K562 (cell line): ENCODE results near the gene KTN1. TPM values are rescaled to one million over a fixed set of nuclear protein-coding genes. Genes with fewer than 3 reads are reported as not detected.

Experiments used
- ATAC-seq: fragments of 200-7000 bp; cut with Tn5 transposase; 3 replicates; pipeline ENCODE4 v1.9.1; 2020; ENCODE audit warnings: moderate library complexity
- BruUV-seq: library from RNA; stranded (reverse); fragments of 400-500 nt; replicated peaks from 2 replicates; lab custom pipeline; 2021; lab: Mats Ljungman, UMichigan
- CTCF ChIA-PET: fragments of 300-600 bp; formaldehyde crosslinking; extraction: SDS; loops from one replicate; lab custom pipeline; 2021; ENCODE audit warnings: low intra/inter-chr PET ratio; lab: Yijun Ruan, JAX
- POLR2A ChIA-PET: fragments of 300-600, 350-650 bp; sonication (Branson Sonifier 250); formaldehyde crosslinking; extraction: SDS; loops from one replicate; lab custom pipeline; 2021; ENCODE audit warnings: antibody characterized with exemption, inconsistent platforms; lab: Yijun Ruan, JAX
- DNase-seq, 4 experiments: peaks; one replicate each; pipeline versions ENCODE4 v3.0.0 to v3.0.0-alpha.2; 2011 to 2018; ENCODE audit warnings: low spot score in 3 of 4, mixed read lengths in 3 of 4; ENCODE audit errors: extremely low read depth in 1 of 4
- FAIRE-seq: peaks from 2 replicates; lab custom pipeline; 2011; peaks lifted over from hg19 to GRCh38; lab: Jason Lieb, UNC
- H2AFZ ChIP-seq: 2 replicates; pipeline ENCODE4 v1.6.0; 2011; ENCODE audit warnings: low read depth, low read length, control low read depth, inconsistent platforms
- H3K27ac ChIP-seq: fragments of 200-600 bp; 3 replicates; pipeline ENCODE4 v1.8.0; 2011; ENCODE audit warnings: low read depth, mild to moderate bottlenecking, control low read depth, inconsistent platforms, low read length, moderate library complexity, mixed read lengths; ENCODE audit errors: extremely low read depth
- H3K27me3 ChIP-seq, 2 experiments: fragments of 300-600 bp in 1 of 2; 2 replicates in 1 of 2; 3 replicates in 1 of 2; pipeline versions ENCODE4 v1.6.0 to v1.8.0; 2011; ENCODE audit warnings: inconsistent platforms in 2 of 2, low read length in 2 of 2, mild to moderate bottlenecking in 1 of 2, mixed read lengths in 1 of 2, moderate library complexity in 1 of 2; ENCODE audit not compliant: control insufficient read depth in 2 of 2, insufficient read depth in 2 of 2
- H3K36me3 ChIP-seq: fragments of 300-600 bp; 3 replicates; pipeline ENCODE4 v1.8.0; 2011; ENCODE audit warnings: mild to moderate bottlenecking, low read length, inconsistent platforms; ENCODE audit not compliant: control insufficient read depth, insufficient read depth
- H3K4me1 ChIP-seq, 2 experiments: fragments of 200-600 bp in 1 of 2; replicated peaks in 1 of 2; 2 replicates in 1 of 2; 3 replicates in 1 of 2; pipeline versions ENCODE4 v1.5.1 to v1.8.0; 2011; ENCODE audit warnings: inconsistent platforms in 2 of 2, low read length in 2 of 2, mild to moderate bottlenecking in 1 of 2, mixed read lengths in 1 of 2, moderate library complexity in 1 of 2; ENCODE audit not compliant: control insufficient read depth in 2 of 2, insufficient read depth in 2 of 2
- H3K4me2 ChIP-seq: 2 replicates; pipeline ENCODE4 v1.6.1; 2011; ENCODE audit warnings: low read length, control low read depth, inconsistent platforms, mixed read lengths; ENCODE audit not compliant: insufficient read depth
- H3K4me3 ChIP-seq: fragments of 200-600 bp; sonication (generic), shearing (Covaris generic); 2 replicates; pipeline ENCODE4 v1.5.1; 2016; ENCODE audit warnings: control low read depth, inconsistent platforms
- H3K79me2 ChIP-seq: fragments of 200-600 bp; 3 replicates; pipeline ENCODE4 v1.8.0; 2011; ENCODE audit warnings: low read length, inconsistent platforms; ENCODE audit not compliant: control insufficient read depth, insufficient read depth
- H3K9ac ChIP-seq, 2 experiments: 2 replicates each; pipeline versions ENCODE4 v1.6.0 to v1.6.1; 2011; ENCODE audit warnings: low read depth in 2 of 2, low read length in 2 of 2, control low read depth in 1 of 2, inconsistent platforms in 1 of 2, mild to moderate bottlenecking in 1 of 2, mixed read lengths in 1 of 2; ENCODE audit not compliant: insufficient read depth in 1 of 2
- H3K9me1 ChIP-seq: one replicate; pipeline ENCODE4 v1.6.0; 2011; ENCODE audit warnings: inconsistent platforms, mild to moderate bottlenecking, low read length, moderate library complexity; ENCODE audit not compliant: control insufficient read depth, insufficient read depth
- H3K9me3 ChIP-seq: replicated peaks from 2 replicates; pipeline ENCODE4 v1.5.1; 2011; ENCODE audit warnings: low read depth, low read length, inconsistent platforms; ENCODE audit not compliant: control insufficient read depth, insufficient read depth
- H4K20me1 ChIP-seq: replicated peaks from 2 replicates; pipeline ENCODE4 v1.6.1; 2011; ENCODE audit warnings: low read length, inconsistent platforms, mixed read lengths; ENCODE audit not compliant: control insufficient read depth, insufficient read depth
- ARID2 ChIP-seq: fragments of 450-650 bp; IDR thresholded peaks from 2 replicates; pipeline ENCODE4 v1.6.1; 2017; ENCODE audit warnings: antibody characterized with exemption, mild to moderate bottlenecking
- KAT2B ChIP-seq: IDR thresholded peaks from one replicate; pipeline ENCODE4 v1.6.1; 2012; ENCODE audit warnings: low read depth, mild to moderate bottlenecking, control low read depth, inconsistent platforms, low read length, moderate library complexity
- KDM4B ChIP-seq, 2 experiments: fragments of 450-650 bp in 1 of 2; sonication (generic) in 1 of 2; IDR thresholded peaks; 2 replicates each; pipeline ENCODE4 v1.6.1; 2016 to 2017; ENCODE audit warnings: borderline replicate concordance in 2 of 2, antibody characterized with exemption in 1 of 2, low read depth in 1 of 2, mild to moderate bottlenecking in 1 of 2
- MTA2 ChIP-seq: fragments of 450-650 bp; IDR thresholded peaks from 2 replicates; pipeline ENCODE4 v1.6.1; 2016; ENCODE audit warnings: low read depth
- NCOA4 ChIP-seq: fragments of 450-650 bp; IDR thresholded peaks from 2 replicates; pipeline ENCODE4 v1.6.1; 2018; ENCODE audit warnings: mild to moderate bottlenecking; ENCODE audit not compliant: partially characterized antibody
- RFX1 ChIP-seq: fragments of 450-650 bp; IDR thresholded peaks from 2 replicates; pipeline ENCODE4 v1.6.1; 2016; ENCODE audit warnings: mild to moderate bottlenecking, moderate library complexity
- SETDB1 ChIP-seq: IDR thresholded peaks from one replicate; pipeline ENCODE4 v1.6.1; 2012; ENCODE audit warnings: low read length, control low read depth, inconsistent platforms
- SIN3A ChIP-seq, 2 experiments: fragments of 150-350 bp in 1 of 2; IDR thresholded peaks; 2 replicates each; pipeline ENCODE4 v1.6.1; 2011 to 2016; ENCODE audit warnings: borderline replicate concordance in 2 of 2, low read depth in 2 of 2, low read length in 2 of 2, mild to moderate bottlenecking in 2 of 2, moderate library complexity in 2 of 2; ENCODE audit not compliant: control insufficient read depth in 1 of 2
- SMAD2 ChIP-seq: fragments of 150-350 bp; IDR thresholded peaks from 2 replicates; pipeline ENCODE4 v1.6.1; 2014; ENCODE audit warnings: low read depth, mild to moderate bottlenecking, low read length
- SMC3 ChIP-seq: conservative IDR thresholded peaks from 2 replicates; pipeline ENCODE4 v1.6.1; 2011; ENCODE audit warnings: low read depth, low read length, improper control_type of control experiment; ENCODE audit not compliant: insufficient read depth
- ZFX ChIP-seq: sonication (generic); formaldehyde crosslinking; IDR thresholded peaks from 2 replicates; pipeline ENCODE4 v1.8.0; 2022; ENCODE audit warnings: mild to moderate bottlenecking, missing genetic modification reagents, moderate library complexity
- ZNF57 ChIP-seq: fragments of 450-650 bp; formaldehyde crosslinking; IDR thresholded peaks from 2 replicates; pipeline ENCODE4 v1.4.0; 2020; ENCODE audit warnings: mild to moderate bottlenecking, moderate library complexity
- WGBS: fragments of 100-300 bp; shearing (Covaris generic); methylation state at CpG from one replicate; pipeline ENCODE4 v1.1.6; 2016; ENCODE audit warnings: low coverage, mixed read lengths; ENCODE audit not compliant: insufficient coverage; ENCODE audit errors: missing lambda C conversion rate; 5-methylcytosine and 5-hydroxymethylcytosine counted together
- in situ Hi-C: fragments of 300-500 bp; cut with MboI; formaldehyde crosslinking; loops from 4 replicates; pipeline ENCODE4 v1.15.0; 2018; ENCODE audit warnings: inconsistent platforms, mixed read lengths
- intact Hi-C: fragments of 100-400 bp; cut with micrococcal nuclease; formaldehyde crosslinking; loops from 2 replicates; pipeline ENCODE4 v1.14.2; 2022
- polyA plus RNA-seq, 8 experiments: library from polyadenylated mRNA; depleted of rRNA in 4 of 8; stranded (reverse) in 5 of 8; unstranded in 3 of 8; fragments of >200 nt; fragmentation: Nextera tagmentation in 2 of 8; fragmentation: Illumina TruSeq in 1 of 8; extraction: Ambion mirVana in 2 of 8; extraction: Trizol in 1 of 8; gene quantifications; 2 replicates each; pipeline versions ENCODE4 v1.2.1 to v1.2.3, GENCODE V29; 2011 to 2014; ENCODE audit warnings: inconsistent platforms in 1 of 8, missing spikeins in 1 of 8
- total RNA-seq, 7 experiments: library from RNA; depleted of rRNA in 6 of 7; stranded (reverse); fragments of >200 nt in 6 of 7; fragmentation: Illumina TruSeq in 2 of 7; extraction: Trizol in 2 of 7; gene quantifications; 2 replicates each; pipeline versions ENCODE4 v1.2.1 to v1.2.3, GENCODE V29; 2011 to 2021; ENCODE audit warnings: low replicate concordance in 1 of 7
- TF ChIP-seq, protein P1 (sequence below): sonication (generic); formaldehyde crosslinking; IDR thresholded peaks from 2 replicates; pipeline ENCODE4 v1.8.1; 2023; ENCODE audit warnings: mild to moderate bottlenecking, missing genetic modification reagents
- TF ChIP-seq, protein P2 (sequence below): sonication (generic); IDR thresholded peaks from 2 replicates; pipeline ENCODE4 v1.6.1; 2016
- TF ChIP-seq, protein P3 (sequence below), 2 experiments: IDR thresholded peaks; 2 replicates each; pipeline ENCODE4 v1.6.1; 2012; ENCODE audit warnings: improper control_type of control experiment in 2 of 2, low read depth in 2 of 2, low read length in 2 of 2, borderline replicate concordance in 1 of 2
- TF ChIP-seq, protein P4 (sequence below): fragments of 450-650 bp; IDR thresholded peaks from 2 replicates; pipeline ENCODE4 v1.6.1; 2016; ENCODE audit warnings: borderline replicate concordance

KTN1 gene
- total and polyA plus RNA-seq, 9 of the 15 experiments (the other 6 are each of a cell fraction or from before 2014, with no cell fraction given), result 34.8 to 120 (median 63.6) TPM

DNA sequence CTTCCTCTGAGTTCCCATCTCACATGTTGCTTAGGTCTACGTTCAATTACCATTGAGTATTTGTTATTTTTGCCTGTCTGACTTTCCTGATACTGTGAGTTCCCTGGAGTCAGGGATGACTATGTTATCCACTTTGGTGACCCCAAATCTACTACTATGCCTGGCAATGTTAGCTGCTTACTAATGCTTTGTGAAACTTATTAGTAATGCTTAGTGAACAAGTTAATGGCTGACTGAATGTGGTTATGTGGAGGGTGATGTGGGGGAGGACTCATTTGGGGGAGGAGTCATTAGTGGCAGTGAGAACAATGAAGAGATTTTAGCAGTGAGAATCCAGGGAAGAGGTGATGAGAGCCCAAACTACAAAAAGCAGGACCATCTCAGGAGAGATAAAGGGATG is 121.6 kb downstream of the KTN1 start:
- DNase-seq, result no peak
- Histone ChIP-seq H3K4me2 (no peak overlapping the region), H3K4me3 (no peak overlapping the region), H3K9me1 (no peaks in the 10 kb centered on the region), H3K27ac (no peak overlapping the region), H3K4me1 (no peaks in the 10 kb centered on the region), H3K27me3 (peaks cover 0 to 6% of the 10 kb centered on the region in 2 experiments; a peak in 1 of 5 replicates), H3K79me2 (no peaks in the 10 kb centered on the region), H3K9me3 (no peaks in the 10 kb centered on the region), H3K36me3 (no peaks in the 10 kb centered on the region), H2AFZ (no peak overlapping the region), H4K20me1 (no peaks in the 10 kb centered on the region), H3K9ac (no peak overlapping the region)
- ChIA-PET CTCF (no interaction called here), POLR2A (no interaction called here)
- intact Hi-C loops, result no loop called here
- FAIRE-seq, result no peak
- ATAC-seq, result no peak
- in situ Hi-C loops, result no loop called here
- WGBS, result 10% methylated on average over 1 of the region's 1 CpG
- BruUV-seq, result no TSS peak
- TF ChIP-seq ZFX (CRISPR knock-in tag), result no peak
- TF ChIP-seq ZNF57 (CRISPR knock-in tag), result no peak
- TF ChIP-seq, protein P1, sequence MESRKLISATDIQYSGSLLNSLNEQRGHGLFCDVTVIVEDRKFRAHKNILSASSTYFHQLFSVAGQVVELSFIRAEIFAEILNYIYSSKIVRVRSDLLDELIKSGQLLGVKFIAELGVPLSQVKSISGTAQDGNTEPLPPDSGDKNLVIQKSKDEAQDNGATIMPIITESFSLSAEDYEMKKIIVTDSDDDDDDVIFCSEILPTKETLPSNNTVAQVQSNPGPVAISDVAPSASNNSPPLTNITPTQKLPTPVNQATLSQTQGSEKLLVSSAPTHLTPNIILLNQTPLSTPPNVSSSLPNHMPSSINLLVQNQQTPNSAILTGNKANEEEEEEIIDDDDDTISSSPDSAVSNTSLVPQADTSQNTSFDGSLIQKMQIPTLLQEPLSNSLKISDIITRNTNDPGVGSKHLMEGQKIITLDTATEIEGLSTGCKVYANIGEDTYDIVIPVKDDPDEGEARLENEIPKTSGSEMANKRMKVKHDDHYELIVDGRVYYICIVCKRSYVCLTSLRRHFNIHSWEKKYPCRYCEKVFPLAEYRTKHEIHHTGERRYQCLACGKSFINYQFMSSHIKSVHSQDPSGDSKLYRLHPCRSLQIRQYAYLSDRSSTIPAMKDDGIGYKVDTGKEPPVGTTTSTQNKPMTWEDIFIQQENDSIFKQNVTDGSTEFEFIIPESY (CRISPR knock-in tag), result no peak
- TF ChIP-seq, protein P2, sequence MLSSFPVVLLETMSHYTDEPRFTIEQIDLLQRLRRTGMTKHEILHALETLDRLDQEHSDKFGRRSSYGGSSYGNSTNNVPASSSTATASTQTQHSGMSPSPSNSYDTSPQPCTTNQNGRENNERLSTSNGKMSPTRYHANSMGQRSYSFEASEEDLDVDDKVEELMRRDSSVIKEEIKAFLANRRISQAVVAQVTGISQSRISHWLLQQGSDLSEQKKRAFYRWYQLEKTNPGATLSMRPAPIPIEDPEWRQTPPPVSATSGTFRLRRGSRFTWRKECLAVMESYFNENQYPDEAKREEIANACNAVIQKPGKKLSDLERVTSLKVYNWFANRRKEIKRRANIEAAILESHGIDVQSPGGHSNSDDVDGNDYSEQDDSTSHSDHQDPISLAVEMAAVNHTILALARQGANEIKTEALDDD, result no peak
- no peak for TF ChIP-seq SIN3A (IDR thresholded peaks at IDR 0.05; ENCODE audit: borderline replicate concordance in 2 of 2, control insufficient read depth in 1 of 2, low read depth in 2 of 2, low read length in 2 of 2)
- TF ChIP-seq, protein P3, sequence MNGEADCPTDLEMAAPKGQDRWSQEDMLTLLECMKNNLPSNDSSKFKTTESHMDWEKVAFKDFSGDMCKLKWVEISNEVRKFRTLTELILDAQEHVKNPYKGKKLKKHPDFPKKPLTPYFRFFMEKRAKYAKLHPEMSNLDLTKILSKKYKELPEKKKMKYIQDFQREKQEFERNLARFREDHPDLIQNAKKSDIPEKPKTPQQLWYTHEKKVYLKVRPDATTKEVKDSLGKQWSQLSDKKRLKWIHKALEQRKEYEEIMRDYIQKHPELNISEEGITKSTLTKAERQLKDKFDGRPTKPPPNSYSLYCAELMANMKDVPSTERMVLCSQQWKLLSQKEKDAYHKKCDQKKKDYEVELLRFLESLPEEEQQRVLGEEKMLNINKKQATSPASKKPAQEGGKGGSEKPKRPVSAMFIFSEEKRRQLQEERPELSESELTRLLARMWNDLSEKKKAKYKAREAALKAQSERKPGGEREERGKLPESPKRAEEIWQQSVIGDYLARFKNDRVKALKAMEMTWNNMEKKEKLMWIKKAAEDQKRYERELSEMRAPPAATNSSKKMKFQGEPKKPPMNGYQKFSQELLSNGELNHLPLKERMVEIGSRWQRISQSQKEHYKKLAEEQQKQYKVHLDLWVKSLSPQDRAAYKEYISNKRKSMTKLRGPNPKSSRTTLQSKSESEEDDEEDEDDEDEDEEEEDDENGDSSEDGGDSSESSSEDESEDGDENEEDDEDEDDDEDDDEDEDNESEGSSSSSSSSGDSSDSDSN (IDR thresholded peaks at IDR 0.05; ENCODE audit: borderline replicate concordance in 1 of 2, low read depth in 2 of 2, low read length in 2 of 2), result no peak
- no peak for TF ChIP-seq SMC3
- no peak for TF ChIP-seq KAT2B
- no peak for TF ChIP-seq MTA2
- no peak for TF ChIP-seq ARID2
- TF ChIP-seq NCOA4, result no peak
- no peak for TF ChIP-seq SETDB1
- TF ChIP-seq RFX1, result no peak
- TF ChIP-seq SMAD2, result no peak
- TF ChIP-seq, protein P4, sequence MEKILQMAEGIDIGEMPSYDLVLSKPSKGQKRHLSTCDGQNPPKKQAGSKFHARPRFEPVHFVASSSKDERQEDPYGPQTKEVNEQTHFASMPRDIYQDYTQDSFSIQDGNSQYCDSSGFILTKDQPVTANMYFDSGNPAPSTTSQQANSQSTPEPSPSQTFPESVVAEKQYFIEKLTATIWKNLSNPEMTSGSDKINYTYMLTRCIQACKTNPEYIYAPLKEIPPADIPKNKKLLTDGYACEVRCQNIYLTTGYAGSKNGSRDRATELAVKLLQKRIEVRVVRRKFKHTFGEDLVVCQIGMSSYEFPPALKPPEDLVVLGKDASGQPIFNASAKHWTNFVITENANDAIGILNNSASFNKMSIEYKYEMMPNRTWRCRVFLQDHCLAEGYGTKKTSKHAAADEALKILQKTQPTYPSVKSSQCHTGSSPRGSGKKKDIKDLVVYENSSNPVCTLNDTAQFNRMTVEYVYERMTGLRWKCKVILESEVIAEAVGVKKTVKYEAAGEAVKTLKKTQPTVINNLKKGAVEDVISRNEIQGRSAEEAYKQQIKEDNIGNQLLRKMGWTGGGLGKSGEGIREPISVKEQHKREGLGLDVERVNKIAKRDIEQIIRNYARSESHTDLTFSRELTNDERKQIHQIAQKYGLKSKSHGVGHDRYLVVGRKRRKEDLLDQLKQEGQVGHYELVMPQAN, result no peak
- TF ChIP-seq KDM4B (IDR thresholded peaks at IDR 0.05; ENCODE audit: borderline replicate concordance in 2 of 2, low read depth in 1 of 2), result no peak
